PC-3 (cell line): ENCODE data around the gene C2CD5.
"Not testable (repeated sequence)": the region's sequence is repeated elsewhere in the genome, so short reads cannot be mapped to it uniquely, and the experiment has no call there.

Experiments
- EZH2 ChIP-seq: fragments of 300-600 bp; sonication (generic); IDR thresholded peaks from one replicate; pipeline ENCODE4 v1.6.1; 2017; ENCODE audit warnings: antibody characterized with exemption, mild to moderate bottlenecking, low read length; ENCODE audit not compliant: unreplicated experiment
- EZH2phosphoT487 ChIP-seq: fragments of 300-600 bp; sonication (generic); IDR thresholded peaks from 2 replicates; pipeline ENCODE4 v1.6.1; 2018; ENCODE audit warnings: mild to moderate bottlenecking, antibody characterized with exemption, low read length, borderline replicate concordance
- TF ChIP-seq, protein P1 (sequence below): fragments of 300-600 bp; sonication (generic); conservative IDR thresholded peaks from 2 replicates; pipeline ENCODE4 v1.5.1; 2017; ENCODE audit warnings: antibody characterized with exemption, low read depth, mild to moderate bottlenecking, low read length

DNA sequence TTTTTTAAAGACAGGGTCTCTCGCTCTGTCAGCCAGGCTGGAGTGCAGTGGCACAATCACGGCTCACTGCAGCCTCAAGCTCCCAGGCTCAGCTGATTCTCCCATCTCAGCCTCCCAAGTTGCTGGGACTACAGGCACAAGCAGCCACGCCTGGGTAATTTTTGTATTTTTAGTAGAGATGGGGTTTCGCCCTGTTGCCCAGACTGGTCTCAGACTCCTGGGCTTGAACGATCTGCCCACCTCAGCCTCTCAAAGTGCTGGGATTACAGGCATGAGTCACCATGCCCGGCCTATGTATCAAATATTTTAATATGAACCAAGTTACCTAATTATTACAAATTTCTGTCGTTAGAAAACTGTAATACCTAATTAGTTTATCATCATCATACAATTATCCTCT, 63.5 kb downstream of the C2CD5 start:
- TF ChIP-seq EZH2, EZH2phosphoT487: not testable (repeated sequence)
- TF ChIP-seq, protein P1, sequence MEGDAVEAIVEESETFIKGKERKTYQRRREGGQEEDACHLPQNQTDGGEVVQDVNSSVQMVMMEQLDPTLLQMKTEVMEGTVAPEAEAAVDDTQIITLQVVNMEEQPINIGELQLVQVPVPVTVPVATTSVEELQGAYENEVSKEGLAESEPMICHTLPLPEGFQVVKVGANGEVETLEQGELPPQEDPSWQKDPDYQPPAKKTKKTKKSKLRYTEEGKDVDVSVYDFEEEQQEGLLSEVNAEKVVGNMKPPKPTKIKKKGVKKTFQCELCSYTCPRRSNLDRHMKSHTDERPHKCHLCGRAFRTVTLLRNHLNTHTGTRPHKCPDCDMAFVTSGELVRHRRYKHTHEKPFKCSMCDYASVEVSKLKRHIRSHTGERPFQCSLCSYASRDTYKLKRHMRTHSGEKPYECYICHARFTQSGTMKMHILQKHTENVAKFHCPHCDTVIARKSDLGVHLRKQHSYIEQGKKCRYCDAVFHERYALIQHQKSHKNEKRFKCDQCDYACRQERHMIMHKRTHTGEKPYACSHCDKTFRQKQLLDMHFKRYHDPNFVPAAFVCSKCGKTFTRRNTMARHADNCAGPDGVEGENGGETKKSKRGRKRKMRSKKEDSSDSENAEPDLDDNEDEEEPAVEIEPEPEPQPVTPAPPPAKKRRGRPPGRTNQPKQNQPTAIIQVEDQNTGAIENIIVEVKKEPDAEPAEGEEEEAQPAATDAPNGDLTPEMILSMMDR, result not testable (repeated sequence)
